HG03103 (cell line): ENCODE results near the gene PRDM1.

ENCODE experiments used
- ATAC-seq: cut with Tn5 transposase; IDR thresholded peaks from one replicate; pipeline ENCODE4 v1.9.1; 2021; ENCODE audit warnings: low read depth; ENCODE audit not compliant: unreplicated experiment

PRDM1 gene

DNA sequence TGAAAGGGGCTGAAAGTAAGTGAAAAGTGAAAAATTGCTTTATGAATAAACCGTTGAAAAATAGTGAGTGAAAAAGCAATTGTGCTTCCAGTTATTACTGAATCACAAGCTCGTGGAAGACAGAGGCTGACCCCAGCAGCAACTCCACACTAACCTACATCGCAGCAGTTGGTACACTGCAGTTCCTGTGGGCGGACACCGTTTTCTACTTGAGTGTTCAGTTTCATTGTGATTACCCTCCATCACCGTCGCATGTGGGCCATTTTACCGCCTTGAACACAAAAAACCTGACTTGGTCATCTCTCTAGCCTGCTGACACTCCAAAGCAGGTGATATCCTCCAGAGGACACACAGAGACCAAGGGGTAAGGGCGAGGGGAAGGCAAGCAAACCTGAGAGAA lies 28.4 kb downstream of the PRDM1 start:
- ATAC-seq = peak; percentile 81

DNA sequence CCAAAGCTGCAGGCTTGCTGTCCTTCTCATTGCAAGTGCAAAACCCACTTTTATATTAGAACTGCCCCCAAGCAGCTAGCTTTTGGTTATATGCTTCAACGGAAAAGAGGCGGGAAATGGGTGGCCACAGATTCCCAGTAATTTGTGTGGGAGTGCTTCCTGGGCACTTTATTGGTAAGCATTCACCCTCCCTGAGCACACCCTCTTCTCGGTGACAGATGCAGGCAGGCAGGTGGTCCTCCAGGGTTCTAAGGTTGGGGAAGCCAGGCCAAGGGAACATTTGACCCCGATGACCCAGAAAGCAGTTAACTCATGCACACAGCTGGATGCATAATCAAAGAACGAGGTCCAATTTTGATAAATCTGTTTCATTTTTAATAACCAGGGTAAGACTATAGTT lies 29.1 kb downstream of the PRDM1 start:
- ATAC-seq = no peak

DNA sequence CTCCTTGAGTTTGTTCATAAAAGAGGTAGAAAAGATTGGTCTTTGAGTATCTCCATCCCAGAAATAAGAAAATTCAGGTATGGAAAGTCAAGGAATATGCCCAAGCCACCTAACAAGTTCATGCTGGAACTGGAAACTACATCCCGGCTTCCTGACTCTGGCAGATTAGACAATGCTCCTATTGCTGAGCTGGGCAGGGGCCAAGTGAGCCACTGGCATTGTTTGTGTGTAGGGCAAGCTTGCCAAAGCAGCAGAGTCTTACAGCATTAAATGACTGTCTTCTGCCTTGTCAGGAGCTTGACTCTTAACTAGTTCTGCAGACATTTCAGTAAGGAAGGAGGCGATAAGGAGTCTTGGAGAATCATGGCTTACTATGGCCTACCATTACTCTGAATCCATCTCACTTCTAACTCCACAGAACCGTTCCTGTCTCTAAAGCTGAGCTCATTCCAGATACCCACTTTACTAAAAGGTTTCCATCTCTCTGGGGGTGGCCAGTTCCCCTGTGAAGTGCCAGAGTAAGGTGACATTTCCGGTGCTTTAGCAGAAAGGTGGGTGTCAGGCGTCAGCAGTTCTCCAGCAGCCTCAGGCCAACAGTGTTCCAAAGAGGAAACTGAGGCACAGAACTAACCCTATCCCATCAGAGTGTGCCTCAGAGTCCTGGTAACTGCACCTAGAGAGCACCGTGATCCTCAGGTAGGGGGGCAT lies 30.1 kb downstream of the PRDM1 start:
- ATAC-seq = no peak

DNA sequence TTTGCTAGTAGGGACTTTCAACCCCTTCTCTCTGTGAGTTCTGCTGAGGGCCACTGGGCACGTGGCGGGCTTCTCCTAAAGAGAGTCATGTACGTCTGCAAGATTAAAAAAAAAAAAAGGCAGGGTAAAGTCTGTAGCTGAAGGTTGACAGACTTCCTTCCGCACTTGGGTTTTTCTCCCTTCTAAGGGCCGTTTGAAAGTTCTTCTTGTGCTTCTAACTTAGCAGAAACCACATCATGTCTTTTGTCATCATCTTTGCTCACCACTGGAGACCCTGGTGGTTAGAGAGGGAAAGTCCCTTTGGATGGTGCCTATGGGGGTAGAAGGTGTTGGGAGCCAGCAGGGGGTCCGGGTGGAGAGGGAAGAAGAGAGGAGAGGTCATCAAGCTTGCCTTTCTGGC lies 31.4 kb downstream of the PRDM1 start:
- ATAC-seq = no peak

DNA sequence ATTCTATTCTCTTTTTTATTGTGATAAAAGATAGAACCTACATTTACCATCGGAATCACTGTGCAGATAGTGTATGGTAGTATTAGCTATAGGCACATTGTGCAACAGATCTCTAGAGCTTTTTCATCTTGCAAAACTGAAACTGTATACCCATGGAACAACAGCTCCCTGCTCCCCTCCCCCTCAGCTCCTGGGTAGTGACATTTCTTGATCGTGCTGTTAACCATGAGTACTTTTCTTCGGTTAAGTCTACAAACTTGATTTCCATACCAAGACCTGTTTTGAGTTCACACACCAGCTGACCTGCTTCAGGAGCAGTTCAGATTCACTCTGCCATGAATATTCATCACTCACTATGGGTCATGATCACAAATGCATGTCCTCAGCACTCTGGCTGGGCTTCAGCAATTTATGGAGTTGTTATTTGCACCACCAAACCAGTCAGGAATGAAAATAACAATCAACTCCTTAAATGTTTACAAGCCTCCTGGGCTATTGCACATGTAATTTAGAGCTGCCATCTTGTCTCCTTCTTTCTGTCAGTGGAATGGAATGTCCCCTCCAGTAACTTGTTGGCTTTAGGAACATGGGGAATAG lies 32.8 kb downstream of the PRDM1 start:
- no peak for ATAC-seq

DNA sequence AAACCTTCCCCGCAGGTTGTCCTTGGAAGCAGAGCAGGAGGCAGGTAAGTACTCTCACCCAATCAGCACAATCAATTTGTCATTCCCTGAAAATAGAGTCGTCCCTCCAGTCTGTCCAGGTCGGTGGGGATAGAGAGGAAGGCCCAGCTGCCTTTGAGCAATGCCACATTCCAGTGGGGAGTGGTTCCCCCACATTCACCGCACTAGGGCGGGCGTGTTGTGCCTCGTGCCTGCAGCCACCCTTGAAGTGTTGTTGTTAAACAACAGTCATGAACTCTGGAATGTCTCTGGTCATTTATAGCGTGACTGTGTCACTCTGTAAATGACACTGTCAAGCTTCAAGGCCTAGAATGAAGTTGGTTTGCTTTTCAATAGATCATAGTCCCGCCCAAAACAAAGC lies 33.4 kb downstream of the PRDM1 start:
- ATAC-seq = no peak

DNA sequence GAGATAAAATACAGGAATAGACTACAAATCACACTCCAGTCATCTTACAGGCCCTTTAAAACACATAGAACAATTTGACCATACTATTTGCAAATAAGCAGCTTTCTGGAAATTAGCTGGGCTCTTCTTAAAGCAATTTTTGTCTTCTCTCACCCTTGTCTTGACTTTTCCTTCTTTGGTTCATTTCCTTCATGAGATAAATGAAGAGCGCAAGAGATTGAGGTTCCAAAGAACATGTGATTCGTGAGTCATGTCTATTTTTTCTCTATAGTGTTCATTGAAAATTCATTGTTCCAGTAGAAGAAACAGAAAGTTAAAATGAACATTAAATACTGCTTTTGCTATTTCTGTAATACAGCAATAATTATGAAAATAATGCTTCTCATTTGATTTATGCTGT lies 33.9 kb downstream of the PRDM1 start:
- no peak for ATAC-seq

DNA sequence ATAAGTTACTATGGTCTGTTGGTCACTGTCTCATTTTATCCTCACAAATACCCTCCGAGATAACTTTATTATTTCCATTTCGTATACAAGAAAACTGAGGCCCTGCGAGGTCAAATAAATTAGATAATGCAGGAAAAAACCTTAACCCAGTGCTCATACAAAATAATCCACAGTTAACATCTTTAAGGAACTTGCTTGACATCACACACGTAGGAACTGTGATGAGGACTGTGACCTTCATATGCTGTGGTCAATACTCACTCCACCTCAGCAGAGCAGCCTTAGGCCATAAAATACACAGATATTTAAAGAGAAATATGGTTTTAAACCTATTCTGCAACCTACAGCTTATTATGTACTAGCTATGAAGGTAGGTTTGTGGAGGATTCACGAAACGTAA lies 34.3 kb downstream of the PRDM1 start:
- ATAC-seq = no peak

DNA sequence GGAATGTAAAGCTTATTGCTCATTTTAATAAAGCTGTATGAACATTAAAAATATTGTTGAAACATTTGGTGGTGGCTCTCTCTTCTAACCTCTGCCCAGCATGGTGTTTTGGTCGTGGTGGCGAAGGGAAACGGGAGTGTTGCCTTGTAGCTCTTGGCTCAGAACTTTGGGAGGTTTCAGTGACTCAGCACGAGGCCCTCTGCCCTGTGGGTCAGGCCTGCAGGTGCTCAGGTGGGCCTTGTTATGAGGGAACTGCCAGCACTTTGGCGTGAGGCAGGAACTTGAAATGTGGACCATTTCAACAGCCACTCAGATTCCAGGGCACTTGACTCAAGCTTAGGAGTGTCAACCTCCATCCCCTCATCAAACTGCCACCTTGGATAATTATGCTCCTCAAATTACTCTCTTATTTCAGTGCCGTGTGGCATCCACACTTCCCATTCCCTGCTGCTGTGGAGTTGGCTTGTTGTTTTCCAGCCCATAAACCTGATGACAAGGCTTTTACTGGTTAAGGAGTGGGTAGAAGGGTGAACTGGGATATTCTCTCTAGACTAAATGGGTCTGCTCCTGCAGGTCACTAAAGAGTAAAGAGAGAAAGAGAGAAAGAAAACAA lies 36.3 kb downstream of the PRDM1 start:
- no peak for ATAC-seq

DNA sequence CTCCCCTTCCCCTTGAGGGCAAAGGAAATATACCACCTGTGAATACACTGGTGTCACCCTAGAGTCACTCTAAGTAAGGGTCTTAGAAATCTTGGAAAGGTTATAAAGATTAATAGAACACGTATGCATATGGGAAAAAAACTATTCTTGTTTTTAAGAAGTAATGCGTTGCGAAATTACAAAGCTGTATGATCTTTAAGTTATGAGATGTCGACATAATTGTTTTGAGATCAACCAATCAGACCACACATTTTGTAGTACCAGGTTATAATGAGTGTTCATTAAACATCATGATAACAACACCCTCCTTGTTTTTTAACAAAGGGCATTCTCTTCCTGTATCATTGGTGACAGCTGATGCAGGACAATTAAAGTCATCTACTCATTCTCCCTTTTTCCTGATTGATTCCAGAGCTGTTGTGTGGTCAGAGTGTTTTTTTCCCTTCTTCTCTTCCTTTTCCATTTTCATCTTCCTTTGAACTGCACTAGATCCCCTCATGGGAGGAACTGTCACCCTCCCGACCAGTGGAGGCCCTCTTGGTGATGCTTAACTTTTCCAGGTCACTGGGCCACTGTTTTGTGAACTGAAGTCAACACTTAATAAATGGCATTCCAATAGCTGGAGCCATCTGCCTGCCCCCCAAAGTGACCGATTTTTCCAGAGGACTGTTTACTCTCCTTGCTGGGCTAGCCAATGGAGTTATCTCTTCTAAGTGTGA lies 37.0 kb downstream of the PRDM1 start:
- ATAC-seq = no peak

DNA sequence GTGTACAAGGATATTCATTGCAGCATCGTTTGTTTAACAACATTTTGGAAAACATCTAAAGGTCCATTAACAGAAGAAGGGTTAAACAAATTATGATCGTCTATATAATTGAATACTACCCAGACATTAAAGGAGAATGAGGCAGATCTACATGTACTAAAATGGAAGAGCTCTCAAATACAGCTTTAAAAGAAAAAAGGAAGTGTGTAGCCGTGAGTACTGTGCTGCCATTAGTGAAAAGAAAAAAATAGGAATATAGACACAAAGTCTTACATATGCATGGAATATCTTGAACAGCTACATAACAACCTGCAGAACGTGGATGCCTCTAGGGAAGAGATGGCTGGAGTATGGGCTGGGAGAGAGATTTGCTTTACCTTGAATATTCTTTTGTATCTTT lies 37.9 kb downstream of the PRDM1 start:
- no peak for ATAC-seq

DNA sequence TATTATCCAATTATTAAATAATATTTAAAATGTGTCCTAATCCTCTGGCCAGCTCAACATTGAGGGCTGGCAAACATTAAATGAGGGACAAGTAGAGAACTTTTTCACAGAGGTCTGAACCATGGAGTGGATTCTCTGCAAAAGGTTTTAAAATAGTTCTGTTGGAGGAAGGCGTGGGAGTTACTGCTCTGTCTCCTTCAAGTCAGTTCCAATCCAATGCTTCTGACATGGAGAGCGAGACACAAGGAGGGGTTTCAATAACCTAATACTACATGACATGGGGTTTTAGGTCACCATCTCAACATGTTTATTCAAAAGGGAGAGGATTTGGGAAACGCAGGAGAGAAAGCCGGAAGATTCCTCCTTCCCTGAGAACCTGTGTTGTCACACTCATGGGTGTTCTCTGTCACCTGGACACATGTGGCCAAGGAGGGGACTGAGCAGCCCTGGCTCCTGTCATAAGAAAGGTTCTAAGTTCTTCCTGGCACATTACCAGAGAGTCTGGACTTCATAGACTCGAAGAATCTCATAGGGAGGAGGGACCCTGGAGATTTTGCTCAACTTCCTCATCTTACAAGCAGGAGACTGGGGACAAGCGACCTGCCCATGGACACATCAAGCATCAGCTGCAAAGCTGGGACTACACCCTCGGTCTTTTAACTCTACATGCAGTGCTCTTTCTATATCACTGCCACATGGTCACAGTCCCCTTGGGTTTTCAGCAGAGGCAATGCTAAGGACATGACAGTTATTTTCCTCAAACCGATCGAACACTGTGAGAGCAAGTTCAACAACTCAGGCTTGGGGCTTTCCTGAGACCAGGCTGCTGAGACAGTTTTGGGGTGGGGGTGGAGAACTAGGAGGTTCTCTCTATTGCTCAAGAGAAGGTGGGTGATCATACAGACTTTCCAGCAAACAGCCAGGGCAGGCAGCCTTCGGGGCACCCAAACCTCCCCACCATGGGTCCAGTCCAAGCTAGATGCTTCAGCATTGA lies 38.6 kb downstream of the PRDM1 start:
- no peak for ATAC-seq

DNA sequence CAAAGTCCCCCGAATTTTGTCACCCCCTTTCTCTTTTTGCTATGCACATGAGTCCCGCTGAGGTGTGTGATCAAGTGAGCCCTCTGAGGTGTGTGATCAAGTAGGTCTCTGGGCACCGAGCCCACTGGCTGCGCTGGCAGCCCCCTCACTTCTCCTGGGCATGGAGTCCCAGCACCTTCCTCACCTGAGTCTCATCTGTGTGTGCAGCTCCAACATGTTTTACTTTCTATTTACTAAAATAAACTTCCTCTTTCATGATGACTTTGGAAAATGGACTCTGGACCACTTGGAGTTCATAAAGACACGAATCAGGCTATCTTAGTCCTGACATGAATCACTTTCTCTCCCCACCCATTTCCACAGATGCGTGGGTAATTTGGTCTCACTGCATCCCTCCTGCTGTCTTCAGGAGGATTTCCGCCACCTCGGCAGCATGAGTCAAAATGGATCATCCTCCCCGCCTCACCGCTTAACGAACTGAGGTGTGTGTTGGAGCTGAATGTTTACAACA lies 39.8 kb downstream of the PRDM1 start:
- ATAC-seq = no peak

DNA sequence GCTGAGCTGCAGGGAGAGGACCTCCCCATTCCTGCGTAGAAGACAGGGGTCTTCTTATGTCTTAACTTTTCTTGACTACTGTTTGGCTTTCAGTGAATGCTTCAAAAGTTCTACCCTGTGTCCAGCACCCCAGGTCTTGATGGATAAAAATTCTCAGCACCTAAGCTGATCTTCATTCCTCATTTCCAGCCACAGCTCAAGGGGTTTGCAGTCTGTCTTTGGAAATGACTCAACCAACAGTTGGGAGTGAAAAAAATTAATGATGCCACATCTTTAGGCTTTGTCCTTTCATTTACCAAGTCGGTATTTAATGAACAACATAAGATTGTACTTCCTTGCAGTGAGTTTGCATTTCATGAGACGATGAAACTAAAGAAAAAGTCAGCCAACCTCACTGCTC lies 40.3 kb downstream of the PRDM1 start:
- no peak for ATAC-seq

DNA sequence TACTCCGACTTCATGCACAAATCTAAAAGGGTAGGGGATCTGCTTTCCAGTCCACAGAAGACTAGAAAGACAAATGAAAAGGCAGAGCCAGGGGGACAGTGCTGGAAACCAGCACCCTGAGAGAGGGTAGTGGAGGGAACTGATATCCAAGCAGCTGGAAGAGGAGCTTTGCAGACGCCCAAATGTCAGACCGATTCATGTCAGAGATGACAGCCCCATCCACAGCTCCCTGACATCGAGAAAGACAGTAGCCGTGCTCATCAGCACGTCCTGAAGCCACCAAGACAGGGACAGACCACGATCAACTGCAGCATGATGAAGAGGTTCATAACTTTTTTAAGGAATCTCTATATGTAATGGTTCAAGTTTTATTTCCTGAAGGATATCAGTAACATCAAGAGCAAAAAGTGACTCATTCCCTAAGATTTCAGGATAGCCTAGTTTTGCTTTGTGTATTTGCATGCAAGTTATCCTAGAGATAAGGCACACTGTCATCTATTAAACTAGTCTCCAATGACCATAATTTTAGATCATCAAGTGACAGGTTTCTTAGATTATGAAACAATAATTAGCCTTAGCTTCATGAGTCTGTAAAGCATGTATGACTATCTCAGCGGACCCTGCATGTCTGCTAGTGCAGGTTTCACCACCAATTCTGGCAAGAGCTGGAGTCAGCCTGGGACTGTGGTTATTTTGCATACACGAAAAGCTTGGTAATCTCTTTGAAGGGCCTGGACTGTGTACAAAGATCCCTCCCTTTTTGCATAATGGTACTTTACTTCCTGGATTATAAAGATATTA lies 43.0 kb downstream of the PRDM1 start:
- no peak for ATAC-seq

DNA sequence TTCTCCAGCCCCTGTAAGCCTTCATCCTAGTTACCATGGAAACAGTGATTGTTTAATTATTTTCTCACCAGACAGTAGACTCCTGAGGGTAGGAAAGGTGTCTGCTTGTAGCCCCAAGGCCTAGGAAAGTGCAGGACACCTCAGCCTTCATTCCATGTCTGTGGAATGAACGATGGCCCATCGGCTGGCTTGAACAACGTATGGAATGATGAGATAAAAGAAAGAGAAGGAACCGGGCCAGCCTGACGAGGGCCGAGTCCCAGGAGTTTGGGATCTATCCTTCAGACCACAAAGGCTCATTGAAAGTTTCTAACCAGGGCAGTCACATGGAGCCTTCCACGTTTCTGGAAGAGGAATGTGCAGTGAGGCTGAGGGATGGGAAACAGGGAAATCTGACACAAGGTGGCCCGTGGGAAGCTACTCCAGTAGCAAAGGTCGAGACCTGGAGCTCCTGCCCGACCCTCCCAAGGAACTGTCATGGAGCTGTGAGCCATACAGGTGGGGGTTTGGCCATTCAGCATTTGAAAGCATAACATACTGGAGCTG lies 46.1 kb downstream of the PRDM1 start:
- ATAC-seq = no peak

DNA sequence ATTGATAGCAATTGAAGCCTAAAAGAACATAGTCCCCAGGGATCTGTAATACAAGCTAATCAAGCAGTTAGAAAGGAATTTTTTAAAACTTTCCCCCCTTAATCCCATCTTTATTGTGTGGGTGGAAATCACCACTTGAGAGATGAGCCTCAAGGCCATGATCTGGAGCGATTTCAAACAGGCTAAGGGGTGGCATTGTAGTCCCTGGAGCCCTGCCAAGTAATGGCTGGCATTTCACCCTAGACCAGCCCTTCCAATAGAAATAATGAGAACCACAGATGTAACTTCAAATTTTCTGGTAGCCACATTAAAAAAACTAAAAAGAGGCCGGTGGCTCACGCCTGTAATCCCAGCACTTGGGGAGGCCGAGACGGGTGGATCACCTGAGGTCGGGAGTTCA lies 46.9 kb downstream of the PRDM1 start:
- no peak for ATAC-seq

DNA sequence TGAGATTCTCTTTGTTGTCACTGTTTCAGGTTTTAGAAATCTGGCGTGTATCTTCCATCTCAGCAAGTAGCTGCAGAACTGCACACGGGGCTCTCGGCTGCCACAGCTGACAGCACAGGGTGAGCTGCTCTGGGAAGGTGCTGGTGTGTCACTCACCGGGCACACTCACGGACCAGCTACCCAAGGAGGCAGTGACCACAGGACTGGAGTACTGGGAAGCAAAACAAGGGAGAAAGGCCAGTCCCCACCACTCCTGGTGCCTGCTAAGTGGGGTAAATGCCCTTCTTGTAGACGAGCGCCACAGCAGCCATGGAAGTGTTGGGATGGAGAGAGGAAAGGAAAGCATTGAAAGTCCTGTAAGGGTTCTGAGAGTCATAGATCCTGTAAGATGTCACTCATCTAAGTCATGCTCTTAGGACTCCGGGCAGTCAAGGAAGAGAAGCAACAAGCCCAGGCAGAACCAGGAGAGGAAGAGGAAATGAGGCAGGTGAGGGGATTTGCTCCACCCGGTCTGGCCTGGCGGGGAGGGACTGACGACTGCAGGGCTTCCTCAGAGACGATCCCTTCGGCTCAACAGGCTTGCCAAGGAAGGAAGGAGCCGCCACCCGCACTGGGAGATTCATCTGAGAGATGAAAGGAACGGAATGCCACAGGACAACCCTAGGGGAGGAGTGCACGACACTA lies 48.1 kb downstream of the PRDM1 start:
- no peak for ATAC-seq
